HG02840 (cell line): ENCODE results near the gene ATCAY.

ENCODE experiments used
- ATAC-seq: cut with Tn5 transposase; IDR thresholded peaks from one replicate; pipeline ENCODE4 v1.9.1; 2021; ENCODE audit warnings: mild to moderate bottlenecking, moderate library complexity, moderate number of reproducible peaks; ENCODE audit not compliant: unreplicated experiment, low FRiP score

Gene ATCAY, protein sequence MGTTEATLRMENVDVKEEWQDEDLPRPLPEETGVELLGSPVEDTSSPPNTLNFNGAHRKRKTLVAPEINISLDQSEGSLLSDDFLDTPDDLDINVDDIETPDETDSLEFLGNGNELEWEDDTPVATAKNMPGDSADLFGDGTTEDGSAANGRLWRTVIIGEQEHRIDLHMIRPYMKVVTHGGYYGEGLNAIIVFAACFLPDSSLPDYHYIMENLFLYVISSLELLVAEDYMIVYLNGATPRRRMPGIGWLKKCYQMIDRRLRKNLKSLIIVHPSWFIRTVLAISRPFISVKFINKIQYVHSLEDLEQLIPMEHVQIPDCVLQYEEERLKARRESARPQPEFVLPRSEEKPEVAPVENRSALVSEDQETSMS

DNA sequence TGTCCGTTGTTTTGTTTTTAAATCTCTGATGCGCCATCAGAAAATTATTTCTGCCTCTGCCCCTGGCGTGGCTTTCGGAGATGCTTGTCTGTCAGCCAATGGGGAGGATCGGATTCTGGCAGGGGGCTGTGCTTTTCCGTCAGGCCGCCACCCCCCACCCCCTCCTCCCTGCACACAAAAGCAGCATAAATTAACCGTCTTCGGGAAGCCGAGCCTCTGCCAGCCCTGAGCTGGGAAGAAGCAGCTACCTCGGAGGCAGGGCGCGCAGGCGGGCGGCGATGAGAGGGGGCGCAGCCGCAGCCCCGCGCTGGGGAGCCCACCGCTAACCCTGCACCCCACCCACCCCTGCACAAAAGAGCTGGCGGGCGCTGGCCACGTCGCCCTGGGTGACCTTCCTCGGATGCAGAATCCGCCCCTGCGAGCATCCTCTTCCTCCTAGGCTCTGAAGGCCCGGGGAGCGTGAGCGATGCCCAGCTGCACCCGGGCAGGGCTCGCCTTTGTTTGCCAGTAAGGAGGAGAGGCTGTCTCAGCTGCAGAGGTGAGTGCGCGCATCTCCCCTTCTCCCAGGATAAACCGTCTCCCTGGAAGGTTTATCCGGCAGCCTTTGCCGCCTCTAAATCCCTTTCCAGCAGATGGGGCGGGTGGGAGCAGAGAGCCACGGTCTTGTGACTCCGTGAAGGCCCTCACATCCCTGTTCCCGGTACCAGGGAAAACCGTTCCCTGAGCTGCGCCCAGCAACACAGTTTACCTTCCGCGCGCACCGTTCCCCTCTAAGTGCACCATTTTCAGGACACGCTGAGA, at the start of gene ATCAY:
Gene ATCAY (plus strand): TSS at position 215 of the 801 bp plus-strand sequence. CDS start 5,083 bp downstream, outside the sequence.
- ATAC-seq, result no peak

DNA sequence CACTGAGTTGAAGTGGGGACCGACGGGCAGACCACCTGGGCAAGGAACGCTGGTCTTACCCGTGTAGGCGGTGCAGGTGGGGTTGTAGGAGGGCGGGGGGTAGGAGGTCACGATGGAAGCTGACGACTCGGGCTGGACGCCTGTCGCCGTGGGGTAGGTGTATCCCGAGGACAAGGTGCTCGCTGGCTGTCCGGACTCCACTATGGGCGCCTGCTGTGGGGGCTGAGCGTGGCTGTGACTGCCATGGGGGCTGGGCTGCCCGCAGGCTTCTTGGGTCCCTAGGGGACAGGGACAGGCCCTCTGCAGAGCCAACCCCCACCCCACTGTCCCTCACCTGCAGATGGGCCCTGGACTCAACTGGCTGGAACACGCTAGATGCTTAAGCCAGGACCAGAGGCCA, 48.9 kb upstream of the ATCAY start:
- no peak for ATAC-seq

DNA sequence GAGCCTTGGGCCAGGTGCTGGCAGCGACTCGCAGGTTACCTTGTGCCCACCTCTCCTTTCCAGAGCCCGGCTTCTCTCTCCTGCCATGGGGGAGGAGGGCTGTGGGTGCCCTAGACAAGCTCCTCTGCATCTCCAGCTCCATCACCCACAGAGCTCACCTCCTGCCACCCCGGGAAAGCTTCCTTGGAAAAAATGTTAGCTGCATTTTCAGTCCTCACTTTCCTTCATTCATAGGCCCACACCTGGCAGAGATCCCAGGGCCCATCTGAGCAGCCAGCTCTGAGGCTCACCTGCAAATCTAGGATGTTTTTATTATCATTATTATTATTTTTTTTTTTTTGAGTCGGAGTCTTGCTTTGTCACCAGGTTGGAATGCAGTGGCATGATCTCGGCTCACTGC, 48.5 kb upstream of the ATCAY start:
- ATAC-seq, result no peak

DNA sequence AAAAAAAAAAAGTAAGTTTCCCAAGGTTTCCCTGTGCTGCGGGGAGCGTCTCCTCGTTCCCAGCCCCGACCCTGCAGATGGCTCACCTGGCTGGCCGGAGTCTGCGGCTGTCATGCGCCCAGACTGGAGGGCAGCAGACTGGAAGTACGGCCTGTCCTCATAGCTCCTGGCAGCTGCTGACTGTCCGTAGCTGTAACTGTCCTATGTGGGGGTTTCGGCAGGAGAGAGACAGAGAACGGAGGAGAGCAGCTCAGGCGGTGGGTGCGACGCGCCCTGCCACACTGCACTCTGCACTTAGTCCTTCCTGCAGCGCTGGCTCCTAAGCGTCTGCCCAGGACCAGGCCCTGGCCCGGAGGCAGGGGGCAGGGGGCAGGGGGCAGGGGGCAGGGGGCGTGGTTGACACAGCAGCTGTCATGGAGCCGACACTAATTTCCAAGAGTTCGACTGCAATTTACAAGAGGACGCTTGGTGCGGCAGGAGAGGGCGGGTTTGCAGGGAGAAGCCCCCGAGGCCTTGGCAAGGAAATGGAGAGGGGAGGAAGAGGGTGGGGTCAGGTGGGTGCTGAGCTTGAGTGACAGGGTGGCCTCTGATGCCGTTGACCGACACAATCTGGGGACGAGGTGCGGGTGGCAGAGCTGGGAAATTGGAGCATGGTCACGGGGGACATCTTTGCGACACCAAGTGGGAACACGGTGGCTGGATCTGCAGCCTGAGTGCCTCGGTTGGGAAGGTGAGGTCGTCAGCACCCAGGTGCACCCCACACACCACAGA, 46.7 kb upstream of the ATCAY start:
- no peak for ATAC-seq

DNA sequence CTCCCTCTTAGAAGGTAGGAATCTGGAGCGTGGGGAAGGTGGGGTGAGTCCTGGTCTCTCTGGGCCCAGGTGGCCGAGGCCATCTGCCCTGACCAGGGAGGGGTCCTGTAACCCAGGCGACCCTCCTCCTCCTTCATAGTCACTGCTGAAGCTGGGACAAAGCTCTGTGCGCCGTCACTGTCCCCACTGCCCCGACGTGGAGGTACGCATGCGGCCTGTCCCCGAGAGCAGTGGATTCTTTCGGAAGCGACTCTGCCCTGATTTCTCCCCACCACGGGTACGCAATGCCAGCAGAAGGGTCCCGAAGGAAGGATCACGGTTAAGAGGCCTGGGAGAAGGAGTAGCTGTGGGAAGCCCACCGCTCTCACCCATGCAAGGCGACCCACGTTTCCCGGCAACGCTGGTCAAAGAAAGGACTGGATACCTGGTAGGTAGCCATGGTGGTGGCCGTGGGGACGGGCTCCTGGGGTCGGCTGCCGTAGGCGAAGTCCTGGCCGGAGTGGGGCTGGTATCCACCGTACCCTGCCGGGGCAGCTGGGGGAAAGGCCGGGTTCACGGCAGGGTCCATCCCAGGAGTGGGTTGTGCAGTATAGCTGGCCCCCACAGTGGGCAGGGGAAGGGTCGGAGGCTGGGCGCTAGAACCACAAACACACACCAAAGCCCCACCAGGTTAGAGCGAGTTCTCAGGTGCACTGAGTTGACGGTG, 46.0 kb upstream of the ATCAY start:
- no peak for ATAC-seq

DNA sequence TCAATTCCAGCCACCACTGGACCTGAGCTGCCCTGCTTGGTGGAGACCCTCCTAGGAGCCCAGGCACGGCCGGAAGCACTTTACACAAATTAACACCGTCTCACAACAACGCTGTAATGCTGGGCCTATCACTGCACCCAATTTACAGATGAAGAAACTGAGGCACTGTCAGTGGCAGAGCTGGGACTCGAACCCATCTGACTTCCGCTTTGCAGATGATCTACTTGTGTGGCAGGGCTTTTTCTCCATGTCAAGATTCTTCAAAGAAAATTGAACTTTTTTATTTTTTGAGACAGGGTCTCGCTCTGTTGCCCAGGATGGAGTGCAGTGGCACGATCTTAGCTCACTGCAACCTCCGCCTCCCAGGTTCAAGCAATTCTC, 45.4 kb upstream of the ATCAY start:
- ATAC-seq, result no peak

DNA sequence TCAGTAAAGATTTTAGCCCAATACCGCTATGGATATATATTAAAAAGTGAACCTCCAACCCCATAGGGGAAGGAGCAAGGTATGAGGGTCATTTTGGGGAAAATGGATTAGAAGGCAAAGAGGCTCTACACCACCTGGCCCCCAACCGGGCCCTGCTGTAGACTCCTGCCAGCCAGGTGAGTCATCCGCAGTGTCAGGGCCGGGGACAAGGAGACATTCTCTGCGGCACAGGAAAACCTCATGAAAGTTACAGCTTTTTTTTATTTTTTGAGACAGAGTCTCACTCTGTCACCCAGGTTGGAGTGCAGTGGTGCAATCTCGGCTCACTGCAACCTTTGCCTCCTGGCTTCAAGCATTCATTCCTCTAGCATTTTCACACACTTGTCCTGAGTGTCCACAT, 43.6 kb upstream of the ATCAY start:
- ATAC-seq, result no peak

DNA sequence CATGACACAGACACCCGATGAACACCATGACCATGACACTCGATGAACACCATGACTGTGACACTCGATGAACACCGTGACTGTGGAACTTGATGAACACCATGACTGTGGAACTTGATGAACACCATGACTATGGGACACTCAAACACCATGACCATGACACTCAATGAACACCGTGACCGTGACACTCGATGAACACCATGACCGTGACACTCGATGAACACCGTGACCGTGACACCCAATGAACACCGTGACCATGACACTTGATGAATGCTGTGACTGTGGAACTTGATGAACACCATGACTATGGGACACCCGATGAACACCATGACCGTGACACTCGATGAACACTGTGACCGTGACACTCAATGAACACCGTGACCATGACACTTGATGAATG, 43.2 kb upstream of the ATCAY start:
- ATAC-seq, result no peak

DNA sequence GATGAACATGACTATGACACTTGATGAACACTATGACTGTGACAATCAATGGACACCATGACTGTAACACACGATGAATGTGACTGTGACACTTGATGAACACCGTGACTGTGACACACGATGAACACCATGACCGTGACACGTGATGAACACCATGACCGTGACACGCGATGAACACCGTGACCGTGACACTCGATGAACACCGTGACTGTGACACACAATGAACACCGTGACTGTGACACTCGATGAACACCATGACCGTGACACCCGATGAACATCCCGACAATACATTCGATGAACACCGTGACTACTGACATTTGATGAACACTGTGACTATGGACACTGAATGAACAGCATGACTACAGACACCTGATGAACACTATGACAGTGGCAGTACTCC, 42.6 kb upstream of the ATCAY start:
- ATAC-seq, result no peak

DNA sequence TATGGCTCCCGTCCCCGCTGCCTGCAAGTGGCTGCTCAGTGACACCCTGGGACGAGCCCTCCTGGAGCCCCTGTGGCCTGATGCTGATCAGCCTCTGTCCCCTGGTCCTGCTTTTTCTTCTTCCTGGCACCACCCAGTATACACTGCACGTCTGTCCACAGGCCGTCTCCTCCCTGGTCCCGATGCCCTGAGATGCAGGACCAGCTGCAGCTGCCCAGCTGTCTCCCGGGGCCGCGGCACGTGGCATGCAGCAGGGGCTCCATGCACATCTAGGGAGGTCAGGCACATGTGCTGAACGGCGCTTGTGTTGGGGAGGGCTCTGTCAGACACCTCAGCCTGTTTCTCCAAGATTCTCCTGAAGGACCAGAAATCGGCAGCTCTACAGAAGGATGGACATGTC, 41.8 kb upstream of the ATCAY start:
- ATAC-seq, result no peak

DNA sequence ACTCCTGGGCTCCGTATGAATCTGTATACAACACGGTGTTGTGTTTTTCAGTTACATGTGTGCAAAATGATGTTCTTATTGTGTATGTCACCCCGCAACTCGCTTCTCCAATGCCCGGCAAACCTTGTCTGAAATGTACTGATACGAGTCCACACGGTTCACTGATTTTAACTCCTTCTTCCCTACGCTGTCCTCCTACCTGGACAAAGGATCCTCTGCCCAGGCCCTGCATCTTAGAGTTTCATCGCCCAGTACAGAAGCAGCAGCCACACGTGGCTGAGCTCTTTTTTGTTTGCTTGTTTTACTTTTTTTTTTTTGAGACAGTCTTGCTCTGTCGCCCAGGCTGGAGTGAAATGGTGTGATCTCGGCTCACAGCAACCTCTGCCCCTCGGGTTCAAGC, 40.5 kb upstream of the ATCAY start:
- no peak for ATAC-seq

DNA sequence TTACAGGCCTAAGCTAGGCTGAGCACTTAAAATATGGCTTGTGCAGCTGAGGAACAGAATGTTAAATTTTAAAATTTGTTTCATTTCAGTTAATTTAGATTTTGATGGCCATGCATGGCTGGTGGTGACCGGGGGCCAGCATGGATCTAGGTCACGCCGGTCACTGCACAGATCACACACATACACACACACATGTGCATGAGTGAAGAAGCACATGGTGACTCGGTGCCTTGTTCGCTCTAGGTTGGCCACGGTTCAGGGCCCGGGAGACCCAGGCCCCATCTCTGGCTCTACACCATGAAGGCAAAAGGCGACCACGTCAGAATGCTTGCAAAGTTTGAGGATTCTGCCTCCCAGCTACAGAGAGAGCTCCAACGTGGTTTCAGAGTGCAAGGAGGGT, 39.7 kb upstream of the ATCAY start:
- no peak for ATAC-seq

DNA sequence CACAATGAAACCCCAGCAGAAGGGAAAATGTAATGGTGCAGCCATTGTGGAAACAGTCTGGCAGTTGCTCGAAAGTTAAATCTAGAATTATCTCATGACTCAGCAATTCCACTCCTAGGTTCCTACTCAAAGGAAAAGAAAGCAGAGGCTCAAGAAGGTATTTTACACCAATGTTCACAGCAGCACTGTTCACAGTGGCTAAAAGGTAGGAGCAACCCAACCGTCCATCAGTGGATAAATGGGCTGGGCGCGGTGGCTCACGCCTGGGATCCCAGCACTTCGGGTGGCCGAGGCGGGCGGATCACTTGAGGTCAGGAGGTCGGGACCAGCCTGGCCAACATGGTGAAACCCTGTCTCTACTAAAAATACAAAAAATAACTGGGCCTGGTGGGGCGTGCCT, 37.5 kb upstream of the ATCAY start:
- no peak for ATAC-seq

DNA sequence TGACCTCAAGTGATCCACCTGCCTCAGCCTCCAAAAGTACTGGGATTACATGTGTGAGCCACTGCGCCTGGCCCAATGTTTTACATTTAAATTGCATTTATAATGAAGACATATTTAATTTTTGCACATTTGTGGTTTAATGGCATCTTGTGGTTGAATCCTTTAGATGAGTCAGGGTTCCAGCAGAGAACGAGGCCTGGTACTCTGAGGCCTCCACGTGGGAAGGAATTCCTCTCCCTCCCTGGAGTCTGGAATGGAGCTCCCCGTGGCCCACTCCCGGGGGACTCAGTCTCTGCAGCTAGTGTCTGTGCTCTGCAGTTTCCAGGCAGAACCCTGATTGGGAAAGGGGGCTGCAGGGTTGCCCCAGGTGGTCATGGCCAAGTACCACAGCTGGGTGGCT, 35.9 kb upstream of the ATCAY start:
- no peak for ATAC-seq

DNA sequence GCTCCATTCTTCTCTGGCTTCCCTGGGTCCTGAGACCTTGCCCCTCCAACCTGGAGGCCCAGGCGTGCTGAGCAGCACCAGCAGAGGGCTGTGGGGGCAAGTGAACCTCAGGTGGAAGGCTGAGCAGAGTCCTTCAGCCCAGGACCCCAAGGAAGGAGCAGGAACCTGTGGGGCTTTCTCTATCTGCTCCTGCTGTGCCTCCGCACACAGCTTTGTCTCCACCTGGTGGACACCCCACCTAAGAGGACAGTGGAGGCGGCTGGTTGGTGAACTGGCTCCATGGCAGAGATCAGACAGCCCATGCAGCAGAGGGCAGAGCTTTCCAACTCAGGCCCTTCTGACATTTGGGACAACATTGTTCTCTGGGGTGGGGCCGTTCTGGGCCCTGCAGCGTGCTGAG, 31.4 kb upstream of the ATCAY start:
- no peak for ATAC-seq

DNA sequence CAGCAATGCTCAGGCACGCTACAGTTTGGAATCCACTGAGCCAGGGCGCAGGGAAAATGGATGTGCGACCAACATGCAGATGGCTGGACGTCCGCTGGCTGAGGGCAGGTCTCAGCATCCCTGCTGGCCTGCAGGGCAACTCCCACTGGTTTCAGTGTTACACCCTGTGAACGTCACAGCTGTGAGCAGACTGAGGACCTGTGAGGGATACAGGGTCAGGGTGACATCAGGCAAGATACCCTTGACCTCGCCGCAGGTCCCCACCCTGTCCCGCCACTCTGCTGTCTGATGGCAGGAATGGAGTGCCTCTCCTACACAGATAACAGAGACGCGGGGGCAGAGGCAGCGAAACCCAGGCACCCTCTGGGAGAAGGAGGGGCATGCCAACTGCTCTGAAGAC, 30.7 kb upstream of the ATCAY start:
- ATAC-seq, result no peak

DNA sequence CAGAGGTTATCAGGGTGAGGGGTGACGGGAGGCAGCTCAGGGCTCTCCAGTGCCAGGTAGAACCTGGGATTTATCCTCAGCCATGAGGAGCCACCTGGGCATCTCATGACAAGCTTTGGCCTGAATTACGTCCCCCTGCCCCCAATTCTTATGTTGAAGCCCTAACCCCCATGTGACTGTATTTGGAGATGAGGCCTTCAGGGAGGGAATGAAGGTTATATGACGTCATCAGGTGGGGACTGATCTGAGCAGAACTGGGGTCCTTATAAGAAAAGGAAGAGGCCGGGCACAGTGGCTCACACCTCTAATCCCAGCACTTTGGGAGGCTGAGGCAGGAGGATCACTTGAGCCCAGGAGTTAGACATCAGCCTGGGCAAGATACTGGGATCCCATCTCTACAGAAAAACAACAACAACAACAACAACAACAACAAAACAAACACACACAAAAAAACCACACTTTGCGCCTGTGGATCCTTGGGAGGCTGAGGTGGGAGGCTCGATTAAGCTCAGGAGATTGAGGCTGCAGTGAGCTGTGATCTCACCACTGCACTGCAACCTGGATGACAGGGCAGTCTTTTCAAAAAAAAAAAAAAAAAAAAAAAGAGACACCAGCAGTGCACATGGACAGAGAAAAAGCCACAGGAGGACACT, 30.0 kb upstream of the ATCAY start:
- ATAC-seq, result no peak

DNA sequence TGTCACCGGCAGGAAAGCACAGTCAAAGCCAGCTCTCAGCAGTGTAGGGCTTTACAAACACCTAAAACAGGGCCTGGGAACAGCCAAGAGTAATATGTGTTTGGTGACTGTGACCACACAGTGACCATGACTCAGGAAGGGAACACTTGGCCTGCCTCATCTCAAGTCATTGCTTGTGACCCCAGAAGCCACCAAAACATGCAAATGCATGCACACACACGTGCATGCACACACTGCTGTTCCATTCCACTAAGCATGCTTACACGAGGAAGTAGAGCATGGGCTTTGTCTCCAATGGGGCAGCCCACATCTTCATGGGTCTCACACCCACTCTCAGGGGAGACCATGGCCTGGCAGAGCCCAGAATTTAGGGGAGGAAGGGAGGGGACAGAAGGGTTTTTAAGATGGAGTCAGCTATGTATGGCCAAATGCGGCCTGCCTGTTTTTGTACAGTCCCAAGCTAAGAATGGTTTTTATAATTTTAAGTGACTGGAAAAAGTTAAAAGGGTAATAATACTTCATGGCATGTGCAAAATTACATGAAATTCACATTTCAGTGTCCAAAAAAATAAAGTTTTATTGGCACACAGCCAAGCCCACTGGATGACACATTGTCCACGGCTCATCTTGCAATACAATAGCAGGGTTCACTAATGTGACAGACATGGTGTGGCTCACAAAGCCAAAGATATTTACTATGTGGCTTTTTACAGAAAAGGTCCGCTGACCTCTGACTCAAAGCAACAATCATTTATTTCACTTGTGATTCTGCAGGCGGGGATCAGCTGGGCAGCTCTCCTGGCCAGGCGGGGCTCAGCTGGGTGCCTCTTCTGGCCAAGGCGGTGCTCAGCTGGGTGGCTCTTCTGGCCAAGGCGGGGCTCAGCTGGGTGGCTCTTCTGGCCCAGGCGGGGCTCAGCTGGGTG, 29.0 kb upstream of the ATCAY start:
- ATAC-seq, result no peak

DNA sequence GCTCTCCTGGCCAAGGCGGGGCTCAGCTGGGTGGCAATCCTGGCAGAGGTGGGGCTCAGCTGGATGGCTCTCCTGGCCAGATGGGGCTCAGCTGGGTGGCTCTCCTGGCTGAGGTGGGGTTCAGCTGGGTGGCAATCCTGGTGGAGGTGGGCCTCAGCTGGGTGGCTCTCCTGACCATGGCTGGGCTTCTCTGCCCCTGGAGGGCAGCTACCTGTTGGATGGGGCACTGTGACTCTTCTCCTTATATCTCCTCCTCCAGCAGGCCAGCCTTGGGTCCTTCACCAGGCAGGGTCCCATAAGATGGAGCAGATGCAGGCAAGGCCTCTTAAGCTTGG, 28.3 kb upstream of the ATCAY start:
- ATAC-seq, result no peak
